ENCODE measurements around the gene AFMID. TPM values are rescaled to one million over a fixed set of nuclear protein-coding genes. Genes with fewer than 3 reads are reported as not detected.

Gene AFMID
- total RNA-seq, 1 experiment from 2014 or later = 59.3 TPM

GRCh38 chr17:78146471-78146869, 40.7 kb upstream of the AFMID start:
- DNase-seq (ENCODE audit: low read depth, low spot score) (no peak), ATAC-seq (no peak)
- in situ Hi-C loops (cut with HindIII; ENCODE audit: low pct_unique_long_range_greater_than_20kb, low sequenced_read_pairs) = no loop called here
- intact Hi-C loops (cut with micrococcal nuclease; ENCODE audit: unreplicated experiment) = no loop called here
- BruUV-seq (replicated peaks) = no TSS peak
- no peaks in the 10 kb centered on the region for H3K36me3 ChIP-seq (ENCODE audit: control insufficient read depth, insufficient read depth, low read length)
- no peak overlapping the region for H3K27ac ChIP-seq (ENCODE audit: low read length)
- H3K9me3 ChIP-seq (ENCODE audit: control insufficient read depth, insufficient read depth, low read depth, low read length) = no peaks in the 10 kb centered on the region
- H3K4me3 ChIP-seq (ENCODE audit: low read depth in 2 of 2, low read length in 2 of 2) = no peak overlapping the region
- H3K4me1 ChIP-seq (ENCODE audit: control insufficient read depth, insufficient read depth, low read length) = peaks cover 33% of the 10 kb centered on the region
- H3K27me3 ChIP-seq (ENCODE audit: control insufficient read depth, insufficient read depth, low read length) = no peaks in the 10 kb centered on the region
- CTCF ChIA-PET = no interaction called here
- no peak for TF ChIP-seq POLR2AphosphoS5 (IDR thresholded peaks at IDR 0.05; ENCODE audit: low read depth, low read length)
- no peak for TF ChIP-seq SIN3A (IDR thresholded peaks at IDR 0.05; ENCODE audit: borderline replicate concordance, insufficient read depth, low read depth, low read length)
- TF ChIP-seq TCF7L2 (IDR thresholded peaks at IDR 0.05; ENCODE audit: low read depth, low read length) = no peak
- TF ChIP-seq, protein P1, sequence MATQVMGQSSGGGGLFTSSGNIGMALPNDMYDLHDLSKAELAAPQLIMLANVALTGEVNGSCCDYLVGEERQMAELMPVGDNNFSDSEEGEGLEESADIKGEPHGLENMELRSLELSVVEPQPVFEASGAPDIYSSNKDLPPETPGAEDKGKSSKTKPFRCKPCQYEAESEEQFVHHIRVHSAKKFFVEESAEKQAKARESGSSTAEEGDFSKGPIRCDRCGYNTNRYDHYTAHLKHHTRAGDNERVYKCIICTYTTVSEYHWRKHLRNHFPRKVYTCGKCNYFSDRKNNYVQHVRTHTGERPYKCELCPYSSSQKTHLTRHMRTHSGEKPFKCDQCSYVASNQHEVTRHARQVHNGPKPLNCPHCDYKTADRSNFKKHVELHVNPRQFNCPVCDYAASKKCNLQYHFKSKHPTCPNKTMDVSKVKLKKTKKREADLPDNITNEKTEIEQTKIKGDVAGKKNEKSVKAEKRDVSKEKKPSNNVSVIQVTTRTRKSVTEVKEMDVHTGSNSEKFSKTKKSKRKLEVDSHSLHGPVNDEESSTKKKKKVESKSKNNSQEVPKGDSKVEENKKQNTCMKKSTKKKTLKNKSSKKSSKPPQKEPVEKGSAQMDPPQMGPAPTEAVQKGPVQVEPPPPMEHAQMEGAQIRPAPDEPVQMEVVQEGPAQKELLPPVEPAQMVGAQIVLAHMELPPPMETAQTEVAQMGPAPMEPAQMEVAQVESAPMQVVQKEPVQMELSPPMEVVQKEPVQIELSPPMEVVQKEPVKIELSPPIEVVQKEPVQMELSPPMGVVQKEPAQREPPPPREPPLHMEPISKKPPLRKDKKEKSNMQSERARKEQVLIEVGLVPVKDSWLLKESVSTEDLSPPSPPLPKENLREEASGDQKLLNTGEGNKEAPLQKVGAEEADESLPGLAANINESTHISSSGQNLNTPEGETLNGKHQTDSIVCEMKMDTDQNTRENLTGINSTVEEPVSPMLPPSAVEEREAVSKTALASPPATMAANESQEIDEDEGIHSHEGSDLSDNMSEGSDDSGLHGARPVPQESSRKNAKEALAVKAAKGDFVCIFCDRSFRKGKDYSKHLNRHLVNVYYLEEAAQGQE (IDR thresholded peaks at IDR 0.05; ENCODE audit: insufficient read depth in 1 of 2, low read depth in 2 of 2, low read length in 1 of 2) = no peak
- no peak for TF ChIP-seq CTCF (IDR thresholded peaks at IDR 0.05)
- POLR2A ChIA-PET = no interaction called here

GRCh38 chr17:78146881-78147280, 40.3 kb upstream of the AFMID start:
- ATAC-seq (no peak), DNase-seq (ENCODE audit: low read depth, low spot score) (no peak)
- BruUV-seq (replicated peaks) = no TSS peak
- POLR2A ChIA-PET = no interaction called here
- in situ Hi-C loops (cut with HindIII; ENCODE audit: low pct_unique_long_range_greater_than_20kb, low sequenced_read_pairs) = no loop called here
- no peaks in the 10 kb centered on the region for H3K27me3 ChIP-seq (ENCODE audit: control insufficient read depth, insufficient read depth, low read length)
- no peaks in the 10 kb centered on the region for H3K9me3 ChIP-seq (ENCODE audit: control insufficient read depth, insufficient read depth, low read depth, low read length)
- H3K4me1 ChIP-seq (ENCODE audit: control insufficient read depth, insufficient read depth, low read length) = peaks cover 29% of the 10 kb centered on the region
- TF ChIP-seq, protein P1 (IDR thresholded peaks at IDR 0.05; ENCODE audit: insufficient read depth in 1 of 2, low read depth in 2 of 2, low read length in 1 of 2) = no peak
- no peak for TF ChIP-seq TCF7L2 (IDR thresholded peaks at IDR 0.05; ENCODE audit: low read depth, low read length)
- TF ChIP-seq POLR2AphosphoS5 (IDR thresholded peaks at IDR 0.05; ENCODE audit: low read depth, low read length) = no peak
- no peak for TF ChIP-seq CTCF (IDR thresholded peaks at IDR 0.05)
- TF ChIP-seq SIN3A (IDR thresholded peaks at IDR 0.05; ENCODE audit: borderline replicate concordance, insufficient read depth, low read depth, low read length) = no peak
- H3K36me3 ChIP-seq (ENCODE audit: control insufficient read depth, insufficient read depth, low read length) = no peaks in the 10 kb centered on the region
- CTCF ChIA-PET = no interaction called here
- no peak overlapping the region for H3K27ac ChIP-seq (ENCODE audit: low read length)
- intact Hi-C loops (cut with micrococcal nuclease; ENCODE audit: unreplicated experiment) = no loop called here
- no peak overlapping the region for H3K4me3 ChIP-seq (ENCODE audit: low read depth in 2 of 2, low read length in 2 of 2)
